Muscle of leg (tissue), 11 donors: ENCODE measurements around the gene ACOT12. TPM values are rescaled to one million over a fixed set of nuclear protein-coding genes. Genes with fewer than 3 reads are reported as not detected.
"Not testable (repeated sequence)": the region's sequence is repeated elsewhere in the genome, so short reads cannot be mapped to it uniquely, and the experiment has no call there.

Source experiments
- DNase-seq: peaks from one replicate; pipeline ENCODE4 v3.0.0; 2013
- H3K27ac ChIP-seq: one replicate; pipeline ENCODE4 v1.5.1; 2013; ENCODE audit warnings: mild to moderate bottlenecking, low read length, control low read depth
- H3K27me3 ChIP-seq: one replicate; pipeline ENCODE4 v1.6.1; 2013; ENCODE audit warnings: low read length; ENCODE audit not compliant: control insufficient read depth, insufficient read depth
- H3K36me3 ChIP-seq: one replicate; pipeline ENCODE4 v1.6.1; 2013; ENCODE audit warnings: low read length; ENCODE audit not compliant: control insufficient read depth, insufficient read depth
- H3K4me1 ChIP-seq: one replicate; pipeline ENCODE4 v1.6.1; 2013; ENCODE audit warnings: low read length; ENCODE audit not compliant: control insufficient read depth, insufficient read depth
- H3K4me3 ChIP-seq: one replicate; pipeline ENCODE4 v1.5.1; 2013; ENCODE audit warnings: low read length, control low read depth
- H3K9me3 ChIP-seq: replicated peaks from 2 replicates; pipeline ENCODE4 v1.6.1; 2013; ENCODE audit warnings: low read depth, low read length; ENCODE audit not compliant: control insufficient read depth
- WGBS: methylation state at CpG from one replicate; pipeline ENCODE4 v1.1.5; 2013; ENCODE audit warnings: missing lambda C conversion rate; ENCODE audit not compliant: insufficient coverage; 5-methylcytosine and 5-hydroxymethylcytosine counted together
- polyA plus RNA-seq, 8 donors: library from polyadenylated mRNA; unstranded; fragments of 120-200 nt; gene quantifications; one replicate each; pipeline versions ENCODE4 v1.2.1 to v1.2.3, GENCODE V29; 2013; ENCODE audit warnings: inconsistent platforms in 1 of 8, low replicate concordance in 1 of 8; ENCODE audit not compliant: insufficient read length in 8 of 8, insufficient read depth in 1 of 8
- total RNA-seq: library from RNA; stranded (reverse); fragments of 120-200 nt; gene quantifications from one replicate; pipeline ENCODE4 v1.2.4, GENCODE V29; 2013

ACOT12 gene
- total and polyA plus RNA-seq, 9 donors = 0.18 to 0.53 (median 0.35) TPM; not detected in 3

- Histone ChIP-seq H3K27ac (no peak overlapping the region), H3K9me3 (no peaks in the 10 kb centered on the region), H3K27me3 (no peaks in the 10 kb centered on the region), H3K36me3 (no peaks in the 10 kb centered on the region), H3K4me1 (no peaks in the 10 kb centered on the region), H3K4me3 (no peak overlapping the region)
- no peak for DNase-seq
- 63% methylated on average over 4 of the region's 4 CpGs for WGBS
These were observed 44.8 kb downstream of the ACOT12 start for GRCh38 chr5:81349161-81349560.

GRCh38 chr5:81345411-81346003 lies 48.4 kb downstream of the ACOT12 start:
- H3K27me3 ChIP-seq = no peaks in the 10 kb centered on the region
- H3K36me3 ChIP-seq = no peaks in the 10 kb centered on the region
- H3K4me3 ChIP-seq = no peak overlapping the region
- no peak for DNase-seq
- H3K4me1 ChIP-seq = no peaks in the 10 kb centered on the region
- H3K27ac ChIP-seq = no peak overlapping the region
- no CpG with 5 or more reads among the region's 5 CpGs for WGBS
- H3K9me3 ChIP-seq = no peaks in the 10 kb centered on the region

GRCh38 chr5:81344736-81345135 lies 49.2 kb downstream of the ACOT12 start:
- no peak overlapping the region for H3K27ac ChIP-seq
- whole genome bisulfite sequencing = 98% methylated on average over 9 of the region's 13 CpGs
- no peak overlapping the region for H3K4me3 ChIP-seq
- H3K36me3 ChIP-seq = no peaks in the 10 kb centered on the region
- DNase-seq = no peak
- no peaks in the 10 kb centered on the region for H3K9me3 ChIP-seq
- no peaks in the 10 kb centered on the region for H3K4me1 ChIP-seq
- no peaks in the 10 kb centered on the region for H3K27me3 ChIP-seq

- WGBS = no CpG with 5 or more reads among the region's 3 CpGs
- not testable (repeated sequence) for H3K27me3 ChIP-seq, H3K27ac ChIP-seq, H3K4me1 ChIP-seq, DNase-seq, H3K9me3 ChIP-seq, H3K36me3 ChIP-seq, H3K4me3 ChIP-seq
These were observed 55.7 kb downstream of the ACOT12 start for GRCh38 chr5:81338213-81338612.

- no CpG with 5 or more reads among the region's 2 CpGs for WGBS
- Histone ChIP-seq H3K4me1 (no peaks in the 10 kb centered on the region), H3K4me3 (no peak overlapping the region), H3K27me3 (no peaks in the 10 kb centered on the region), H3K27ac (no peak overlapping the region), H3K36me3 (no peaks in the 10 kb centered on the region), H3K9me3 (no peaks in the 10 kb centered on the region)
- DNase-seq = no peak
These were observed 56.1 kb downstream of the ACOT12 start for GRCh38 chr5:81337803-81338202.

- Histone ChIP-seq H3K9me3 (no peaks in the 10 kb centered on the region), H3K36me3 (no peaks in the 10 kb centered on the region), H3K4me1 (no peaks in the 10 kb centered on the region), H3K27ac (no peak overlapping the region), H3K4me3 (no peak overlapping the region), H3K27me3 (no peaks in the 10 kb centered on the region)
- WGBS = no CpG with 5 or more reads among the region's 1 CpG
- DNase-seq = no peak
These were observed 57.4 kb downstream of the ACOT12 start for GRCh38 chr5:81336556-81336955.

- DNase-seq = no peak
- 9% methylated on average over 1 of the region's 2 CpGs for WGBS
- no peaks in the 10 kb centered on the region for H3K36me3 ChIP-seq
- H3K9me3 ChIP-seq = no peaks in the 10 kb centered on the region
- H3K27me3 ChIP-seq = no peaks in the 10 kb centered on the region
- no peaks in the 10 kb centered on the region for H3K4me1 ChIP-seq
- H3K27ac ChIP-seq = no peak overlapping the region
- no peak overlapping the region for H3K4me3 ChIP-seq
These were observed 58.0 kb downstream of the ACOT12 start for GRCh38 chr5:81335946-81336345.

GRCh38 chr5:81334304-81335061 lies 59.5 kb downstream of the ACOT12 start:
- 68% methylated on average over 8 of the region's 14 CpGs for WGBS
- no peak overlapping the region for H3K27ac ChIP-seq
- peak; percentile 15 for DNase-seq
- no peaks in the 10 kb centered on the region for H3K9me3 ChIP-seq
- H3K27me3 ChIP-seq = no peaks in the 10 kb centered on the region
- H3K4me3 ChIP-seq = peak overlapping the region; percentile 13
- no peaks in the 10 kb centered on the region for H3K36me3 ChIP-seq
- H3K4me1 ChIP-seq = no peaks in the 10 kb centered on the region

GRCh38 chr5:81326554-81326953 lies 67.4 kb downstream of the ACOT12 start:
- H3K36me3 ChIP-seq = no peaks in the 10 kb centered on the region
- no peaks in the 10 kb centered on the region for H3K27me3 ChIP-seq
- no peak overlapping the region for H3K27ac ChIP-seq
- 97% methylated on average over 2 of the region's 2 CpGs for WGBS
- no peak for DNase-seq
- no peaks in the 10 kb centered on the region for H3K9me3 ChIP-seq
- no peaks in the 10 kb centered on the region for H3K4me1 ChIP-seq
- H3K4me3 ChIP-seq = no peak overlapping the region

GRCh38 chr5:81317536-81317935 lies 76.4 kb downstream of the ACOT12 start:
- Histone ChIP-seq H3K4me3 (no peak overlapping the region), H3K9me3 (no peaks in the 10 kb centered on the region), H3K4me1 (no peaks in the 10 kb centered on the region), H3K36me3 (peaks cover 7% of the 10 kb centered on the region), H3K27me3 (no peaks in the 10 kb centered on the region), H3K27ac (no peak overlapping the region)
- WGBS = no CpG with 5 or more reads among the region's 2 CpGs
- DNase-seq = no peak
